ENCODE data around the gene ALG14. TPM values are rescaled to one million over a fixed set of nuclear protein-coding genes. Genes with fewer than 3 reads are reported as not detected.

ALG14 gene
- total and polyA plus RNA-seq, 11 donors, result 0.56 to 4.7 (median 3.2) TPM

- ATAC-seq, result no peak
- H3K27ac ChIP-seq, result no peak overlapping the region
- H3K36me3 ChIP-seq, result peaks cover 0 to 19% (median 6%) of the 10 kb centered on the region in 9 donors
- WGBS, 4 donors, result 78 to 85% (median 81%) methylated on average over 6 of the region's 6 CpGs
- H3K9me3 ChIP-seq, result no peaks in the 10 kb centered on the region
- H3K4me1 ChIP-seq, result peaks cover 0 to 17% (median 8%) of the 10 kb centered on the region in 12 donors
- TF ChIP-seq POLR2A (IDR thresholded peaks at IDR 0.05) (no peak), CTCF (IDR thresholded peaks at IDR 0.05) (no peak)
- no peaks in the 10 kb centered on the region for H3K27me3 ChIP-seq
- DNase-seq, result no peak
- H3K4me3 ChIP-seq, result no peak overlapping the region
- intact Hi-C loops (cut with DNase I), result no loop called here
These were observed 3.6 kb downstream of the ALG14 start for GRCh38 chr1:95068956-95069709.

GRCh38 chr1:95067568-95067967 lies 5.2 kb downstream of the ALG14 start:
- Histone ChIP-seq H3K27ac (no peak overlapping the region), H3K9me3 (no peaks in the 10 kb centered on the region), H3K36me3 (peaks cover 0 to 35% (median 19%) of the 10 kb centered on the region in 9 donors), H3K27me3 (no peaks in the 10 kb centered on the region), H3K4me1 (peaks cover 0 to 9% (median 5%) of the 10 kb centered on the region in 12 donors), H3K4me3 (no peak overlapping the region)
- WGBS, 4 donors, result 82 to 92% (median 86%) methylated on average over 5 of the region's 5 CpGs
- DNase-seq (no peak), ATAC-seq (no peak)
- intact Hi-C loops (cut with DNase I), result no loop called here
- TF ChIP-seq CTCF (IDR thresholded peaks at IDR 0.05), result no peak
- TF ChIP-seq POLR2A (IDR thresholded peaks at IDR 0.05), result no peak

- peaks cover 0 to 9% (median 4%) of the 10 kb centered on the region in 12 donors for H3K4me1 ChIP-seq
- no peak for ATAC-seq
- H3K27ac ChIP-seq, result no peak overlapping the region
- intact Hi-C loops (cut with DNase I), result no loop called here
- H3K9me3 ChIP-seq, result no peaks in the 10 kb centered on the region
- no peaks in the 10 kb centered on the region for H3K27me3 ChIP-seq
- H3K36me3 ChIP-seq, result peaks cover 0 to 40% (median 19%) of the 10 kb centered on the region in 9 donors
- WGBS, 4 donors, result 88 to 92% (median 89%) methylated on average over 2 of the region's 2 CpGs
- TF ChIP-seq CTCF (IDR thresholded peaks at IDR 0.05), result no peak
- no peak for TF ChIP-seq POLR2A (IDR thresholded peaks at IDR 0.05)
- no peak overlapping the region for H3K4me3 ChIP-seq
- no peak for DNase-seq
These were observed 5.7 kb downstream of the ALG14 start for GRCh38 chr1:95067062-95067461.

GRCh38 chr1:95061445-95062006 lies 11.2 kb downstream of the ALG14 start:
- peak in 2 of 4 donors; percentile 16 to 41 for ATAC-seq
- H3K36me3 ChIP-seq, result peaks cover 0 to 37% (median 19%) of the 10 kb centered on the region in 9 donors
- H3K27me3 ChIP-seq, result no peaks in the 10 kb centered on the region
- 50 to 57% (median 52%) methylated on average over 3 of the region's 3 CpGs for WGBS, 4 donors
- H3K4me3 ChIP-seq, result no peak overlapping the region
- no peaks in the 10 kb centered on the region for H3K9me3 ChIP-seq
- peaks cover 0 to 6% (median 0%) of the 10 kb centered on the region in 12 donors for H3K4me1 ChIP-seq
- TF ChIP-seq CTCF (IDR thresholded peaks at IDR 0.05), result no peak
- no peak for TF ChIP-seq POLR2A (IDR thresholded peaks at IDR 0.05)
- no peak overlapping the region for H3K27ac ChIP-seq
- intact Hi-C loops (cut with DNase I), result no loop called here
- no peak for DNase-seq
